ENCODE measurements around the gene GCC1.

Gene GCC1, protein sequence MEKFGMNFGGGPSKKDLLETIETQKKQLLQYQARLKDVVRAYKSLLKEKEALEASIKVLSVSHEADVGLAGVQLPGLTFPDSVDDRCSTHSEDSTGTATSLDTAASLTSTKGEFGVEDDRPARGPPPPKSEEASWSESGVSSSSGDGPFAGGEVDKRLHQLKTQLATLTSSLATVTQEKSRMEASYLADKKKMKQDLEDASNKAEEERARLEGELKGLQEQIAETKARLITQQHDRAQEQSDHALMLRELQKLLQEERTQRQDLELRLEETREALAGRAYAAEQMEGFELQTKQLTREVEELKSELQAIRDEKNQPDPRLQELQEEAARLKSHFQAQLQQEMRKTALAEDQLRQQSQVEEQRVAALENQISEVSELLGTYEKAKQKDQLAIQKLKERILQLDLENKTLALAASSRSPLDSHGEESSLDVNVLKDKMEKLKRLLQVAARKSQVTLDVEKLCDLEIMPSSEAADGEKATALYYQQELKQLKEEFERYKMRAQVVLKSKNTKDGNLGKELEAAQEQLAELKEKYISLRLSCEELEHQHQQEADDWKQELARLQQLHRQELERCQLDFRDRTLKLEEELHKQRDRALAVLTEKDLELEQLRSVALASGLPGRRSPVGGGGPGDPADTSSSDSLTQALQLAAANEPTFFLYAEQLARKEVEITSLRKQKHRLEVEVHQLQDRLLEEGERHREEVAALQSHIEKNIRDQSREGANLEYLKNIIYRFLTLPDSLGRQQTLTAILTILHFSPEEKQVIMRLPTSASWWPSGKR

DNA sequence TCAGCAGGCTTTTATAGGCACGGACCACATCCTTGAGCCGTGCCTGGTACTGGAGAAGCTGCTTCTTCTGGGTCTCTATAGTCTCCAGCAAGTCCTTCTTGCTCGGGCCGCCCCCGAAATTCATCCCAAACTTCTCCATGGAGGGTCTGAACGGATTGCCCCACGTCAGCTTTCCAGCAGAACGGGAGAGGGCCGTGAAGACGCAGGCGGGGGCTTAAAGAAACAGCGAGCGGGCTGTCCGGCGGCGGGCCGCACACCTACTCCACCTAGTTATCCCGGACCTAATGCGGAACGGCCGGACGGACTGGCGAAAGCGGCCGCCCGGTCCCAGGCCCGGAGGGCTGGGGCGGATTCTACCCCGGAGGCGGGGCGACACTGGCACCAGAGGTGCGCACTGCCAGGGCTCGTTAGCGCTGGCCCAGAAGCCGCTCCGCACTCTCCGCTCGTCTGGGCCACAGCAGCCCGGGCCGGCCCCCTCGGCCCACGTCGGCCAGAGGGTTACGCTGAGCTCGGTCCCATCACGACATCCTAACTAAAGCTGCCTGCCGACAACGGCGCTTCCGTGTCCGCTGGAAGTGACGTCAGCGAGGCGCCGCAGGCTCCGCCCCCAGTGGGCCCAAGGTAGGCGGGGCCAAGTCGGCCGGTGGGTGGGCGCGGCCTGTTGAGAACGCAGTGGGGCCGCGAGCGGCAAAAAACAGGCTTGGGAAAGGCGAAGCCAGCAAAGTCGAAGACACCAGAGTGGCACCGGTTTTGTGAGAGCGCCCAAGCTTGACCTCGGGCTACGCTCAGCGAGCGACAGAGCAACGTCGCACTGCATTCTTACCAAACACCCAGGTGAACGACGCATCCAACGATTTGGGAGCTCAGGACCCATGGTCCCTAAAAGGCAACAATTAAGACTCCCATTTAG lies at the start of gene GCC1:
Gene GCC1, minus strand, starts transcription at position 553 of the 910 bp plus-strand sequence. Its CDS starts 414 bp downstream, at position 139.
- peak; percentile 95 for DNase-seq

DNA sequence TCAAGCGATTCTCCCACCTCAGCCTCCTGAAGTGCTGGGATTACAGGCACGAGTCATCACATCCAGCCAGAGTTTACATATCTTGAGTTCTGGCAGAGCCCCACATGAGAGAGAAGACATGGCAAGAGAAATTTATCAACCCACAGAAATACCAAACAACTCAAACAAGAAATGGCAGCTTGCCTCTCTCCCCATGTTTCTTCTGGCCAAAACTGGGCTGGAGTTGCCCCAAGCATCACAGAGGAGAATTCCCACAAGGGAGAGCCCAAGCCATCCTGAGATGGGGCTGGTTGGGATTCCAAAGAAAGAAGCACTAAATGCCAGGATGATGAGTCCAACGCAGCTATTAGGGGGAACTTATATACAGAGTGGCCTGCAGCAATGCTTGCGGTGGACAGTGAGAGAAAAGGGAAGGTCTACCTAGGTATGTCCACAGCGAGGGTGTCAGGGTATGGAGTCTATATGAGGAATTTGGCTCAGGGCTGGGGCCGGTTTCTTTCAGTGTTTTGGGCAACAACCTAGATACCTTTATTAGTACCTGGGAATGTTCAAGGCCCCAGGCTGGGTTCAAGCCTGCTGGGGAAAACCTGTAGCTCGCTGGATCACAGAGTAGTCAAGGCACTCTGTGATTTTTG lies 47.0 kb upstream of the GCC1 start:
- no peak for DNase-seq

DNA sequence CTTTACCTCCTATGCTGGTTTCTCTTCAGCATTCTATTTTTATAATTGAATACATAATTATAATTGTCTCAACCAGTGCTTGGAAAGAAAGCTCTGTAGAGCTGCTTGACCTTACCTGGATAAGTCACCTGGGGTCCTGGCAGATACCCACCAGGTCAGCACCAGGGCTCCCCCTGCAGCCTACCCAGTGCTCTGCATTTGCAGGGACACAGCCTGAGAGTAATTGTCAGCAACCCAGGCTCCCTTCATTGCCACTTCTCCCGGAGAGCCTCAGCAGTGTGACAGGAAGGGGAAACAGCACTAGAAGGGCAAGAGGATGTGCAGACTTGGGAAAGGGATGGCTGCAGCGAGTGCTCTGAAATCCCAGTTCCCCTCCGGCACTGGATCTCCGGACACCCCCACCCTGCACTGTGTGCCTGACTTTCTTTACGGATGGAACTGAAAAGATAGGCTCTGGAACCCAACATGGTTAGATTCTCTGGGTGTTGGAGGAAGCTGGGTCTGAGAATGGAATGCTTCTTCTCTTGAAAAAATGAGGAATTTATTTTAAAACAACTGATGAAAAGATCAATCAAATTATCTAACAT lies 44.0 kb upstream of the GCC1 start:
- DNase-seq, result peak; percentile 34

DNA sequence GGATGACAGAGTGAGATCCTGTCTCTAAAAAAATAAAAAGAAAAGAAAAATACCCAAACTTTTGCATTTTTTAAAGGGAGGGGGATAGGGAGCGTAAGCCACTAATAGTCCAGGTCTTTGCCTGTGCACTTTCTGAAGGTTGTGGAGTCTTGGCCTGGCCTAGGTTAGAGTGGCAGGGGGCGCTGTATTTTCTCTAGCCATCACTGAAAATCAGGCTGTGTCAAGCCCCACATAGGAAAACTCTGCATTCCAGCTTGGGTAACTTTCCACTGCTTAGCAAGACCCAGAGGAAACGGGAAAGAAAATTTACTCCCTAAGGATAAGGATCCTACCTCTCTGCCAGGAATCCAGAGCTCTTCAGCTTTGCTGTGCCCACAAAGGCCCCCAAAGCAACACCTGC lies 43.0 kb upstream of the GCC1 start:
- DNase-seq, result no peak

DNA sequence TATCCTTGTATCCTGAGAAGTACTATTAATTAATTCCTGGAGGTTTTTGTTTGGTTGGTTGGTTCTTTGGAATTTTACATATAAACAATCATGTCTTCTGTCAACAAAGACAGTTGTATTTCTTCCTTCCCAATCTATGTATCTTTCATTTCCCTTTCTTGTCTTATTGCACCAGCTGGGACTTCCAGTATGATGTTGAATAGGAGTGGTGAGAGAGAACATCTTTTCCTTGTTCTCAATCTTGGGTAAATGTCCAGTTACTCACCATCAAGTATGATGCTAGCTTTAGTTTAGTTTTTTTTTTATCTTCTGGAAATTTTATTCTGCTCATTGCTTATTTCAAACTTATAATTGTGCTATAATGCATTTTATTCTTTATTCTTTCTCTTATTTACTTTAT lies 39.9 kb upstream of the GCC1 start:
- no peak for DNase-seq

DNA sequence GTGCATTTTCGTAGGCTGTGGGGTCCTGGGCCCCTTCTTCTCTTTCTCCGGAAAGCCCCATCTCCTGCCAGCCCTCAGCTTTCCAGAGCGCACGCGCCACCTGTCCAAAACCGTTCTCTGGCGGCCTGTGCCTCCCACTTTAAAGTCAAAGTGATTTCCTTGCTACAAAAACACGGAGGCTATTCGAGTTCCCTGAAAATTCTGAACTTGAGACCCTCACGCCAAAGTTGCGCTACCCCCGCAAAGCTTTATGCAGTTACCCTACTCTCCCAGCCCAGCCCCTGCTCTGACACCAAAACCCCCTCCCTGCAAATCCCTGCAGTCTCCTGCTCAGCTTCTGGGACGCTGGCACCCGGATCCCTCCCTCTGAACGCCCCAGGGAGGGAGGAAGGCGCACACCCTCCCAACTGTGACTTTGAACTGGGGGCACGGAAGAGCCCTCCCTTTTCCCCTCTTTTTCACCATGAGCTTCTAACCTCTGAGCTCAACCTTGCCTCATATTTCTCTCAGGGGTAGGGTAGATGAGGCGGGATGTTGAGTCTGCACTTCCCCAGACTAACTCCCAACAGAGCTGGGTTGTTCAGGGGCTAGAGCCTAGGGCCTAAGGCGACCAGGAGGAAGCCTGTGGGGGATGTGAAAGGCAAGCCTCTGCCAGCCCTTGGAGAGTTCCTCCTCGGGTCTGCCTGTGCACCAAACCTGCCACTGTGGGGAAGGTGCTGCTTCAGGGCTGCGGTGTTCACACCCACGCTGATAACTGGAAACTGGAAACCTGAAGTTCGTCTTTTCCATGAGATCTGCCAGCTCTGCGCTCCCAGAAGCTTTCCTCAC lies 35.2 kb upstream of the GCC1 start:
- DNase-seq, result no peak

DNA sequence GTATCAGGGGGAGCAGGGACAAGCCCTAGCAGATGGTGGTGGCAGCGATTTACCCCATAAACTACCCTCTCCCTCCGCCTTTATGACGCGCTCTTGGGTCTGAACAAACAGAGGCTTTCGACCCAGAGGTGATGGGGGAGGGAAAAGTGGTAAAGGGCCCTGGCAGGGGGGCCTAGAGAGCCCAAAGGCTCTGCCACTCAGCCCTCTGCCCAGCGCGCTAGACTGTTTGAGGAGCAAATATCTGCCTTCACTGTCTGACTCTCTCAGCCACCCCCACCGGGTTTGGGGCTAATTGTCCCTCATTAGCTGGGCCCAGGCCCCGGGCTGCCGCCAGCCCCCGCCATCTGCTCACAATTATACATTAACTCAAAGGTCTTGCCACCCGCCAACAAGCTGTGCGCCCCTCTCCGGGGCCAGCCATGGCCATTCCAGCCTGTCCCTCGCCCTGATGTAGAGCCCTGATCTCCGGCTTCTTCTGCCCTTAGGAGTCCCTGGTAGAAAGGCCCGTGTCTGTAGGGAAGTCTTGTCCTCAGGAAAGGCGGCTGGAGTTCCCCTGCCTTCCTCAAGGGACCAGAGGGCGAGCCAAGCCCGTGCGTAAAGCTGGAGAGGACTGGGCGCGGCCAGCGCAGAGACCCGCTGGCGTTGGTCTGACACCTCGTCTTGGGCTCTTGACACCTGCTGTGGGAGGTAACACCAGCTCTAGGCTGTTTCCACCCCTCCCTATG lies 34.4 kb upstream of the GCC1 start:
- DNase-seq, result no peak

DNA sequence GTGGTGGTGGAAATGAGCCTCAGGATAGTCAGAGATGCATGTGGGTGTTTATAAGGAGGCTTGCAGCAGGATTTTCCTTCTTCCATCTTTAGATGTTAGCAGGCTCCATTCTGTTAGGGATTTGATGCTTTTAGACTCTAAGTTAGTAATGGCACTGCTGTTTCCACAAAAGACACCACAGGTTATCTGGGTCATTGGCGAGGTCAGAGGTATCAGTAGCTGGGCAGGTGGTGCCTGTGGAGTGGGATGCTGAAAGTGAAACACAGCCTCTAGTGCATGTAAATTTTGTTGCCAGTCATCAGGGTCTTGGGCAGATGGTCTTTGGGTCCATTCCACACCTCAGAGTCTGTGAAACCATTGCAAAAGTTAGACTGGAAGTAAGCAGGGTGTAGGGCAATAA lies 33.4 kb upstream of the GCC1 start:
- no peak for DNase-seq

DNA sequence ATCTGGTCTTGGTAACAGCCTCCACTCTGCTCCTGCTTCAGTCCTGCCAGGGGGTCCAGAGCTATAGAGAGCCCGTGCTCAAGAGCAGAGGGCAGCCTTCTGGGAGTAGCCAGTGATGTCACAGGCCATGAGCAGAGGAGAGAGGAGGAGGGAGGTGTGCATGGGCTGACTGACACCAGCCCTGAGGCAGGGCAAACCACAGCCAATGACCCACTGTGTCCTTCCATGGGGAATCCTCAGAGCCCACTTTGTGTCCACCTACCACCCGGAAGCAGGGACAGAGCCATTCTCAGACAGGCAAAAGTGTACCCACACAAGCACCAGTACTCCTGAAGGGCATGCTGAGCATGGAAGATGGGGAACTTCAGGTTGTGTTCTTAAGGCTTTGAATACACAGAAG lies 32.6 kb upstream of the GCC1 start, which contains the start of gene PAX4:
Gene PAX4, minus strand, starts transcription at position 101 of the 400 bp plus-strand sequence. CDS start 2,214 bp downstream, outside the sequence.
- no peak for DNase-seq

DNA sequence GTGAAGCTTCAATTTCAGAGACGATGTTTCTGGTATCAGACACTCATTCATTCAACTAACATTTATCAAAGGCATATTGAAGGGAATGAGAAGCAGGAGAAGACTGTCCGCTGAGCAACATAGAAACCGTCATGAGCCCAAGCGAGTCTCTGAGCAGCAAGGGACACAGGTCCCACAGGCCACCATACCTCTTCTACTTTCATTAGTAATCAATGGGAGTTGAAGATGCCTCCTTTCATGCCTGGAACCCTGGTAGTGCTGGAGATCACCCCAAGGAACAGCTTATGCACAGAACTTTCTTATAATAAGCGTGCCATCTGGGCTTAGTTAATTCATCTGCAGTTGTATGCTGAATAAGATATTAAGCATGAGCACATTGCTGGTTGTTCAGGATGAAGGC lies 31.3 kb upstream of the GCC1 start:
- DNase-seq, result no peak

DNA sequence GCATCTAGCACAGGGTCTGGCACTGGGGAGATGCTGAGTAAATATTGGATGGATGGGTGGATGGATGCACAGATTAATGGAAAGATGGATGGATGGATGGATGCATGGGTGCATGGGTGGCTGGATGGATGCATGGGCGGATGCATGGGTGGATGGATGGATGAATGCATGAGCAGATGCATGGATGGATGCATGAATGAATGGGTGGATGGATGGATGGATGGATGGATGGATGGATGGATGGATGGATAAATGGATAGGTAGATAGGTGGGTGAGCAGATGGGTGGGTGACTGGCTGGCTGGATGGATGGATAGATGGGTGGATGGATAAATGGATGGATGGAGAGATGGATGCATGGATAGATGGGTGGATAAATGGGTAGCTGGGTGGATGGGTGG lies 26.9 kb upstream of the GCC1 start:
- DNase-seq, result no peak

DNA sequence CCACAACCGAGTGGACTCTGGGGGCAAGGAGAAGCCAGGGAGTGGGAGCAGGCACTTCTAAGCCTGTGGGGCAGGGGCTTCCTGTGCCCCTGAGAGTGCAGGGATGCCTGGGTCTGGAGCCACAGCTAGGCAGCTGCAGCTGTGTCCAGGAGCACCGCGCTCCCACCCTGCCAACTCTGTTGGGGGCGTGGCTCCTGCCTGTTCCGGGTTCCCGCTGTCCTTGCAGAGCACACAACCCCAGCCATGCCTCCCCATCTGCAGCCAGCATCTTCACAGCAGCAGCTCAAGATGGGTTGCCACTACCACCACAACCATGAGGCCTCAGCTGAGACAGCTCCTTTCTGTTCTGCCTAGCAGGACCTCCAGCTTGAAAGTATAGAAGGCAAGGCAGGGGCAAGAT lies 23.9 kb upstream of the GCC1 start:
- DNase-seq, result no peak

DNA sequence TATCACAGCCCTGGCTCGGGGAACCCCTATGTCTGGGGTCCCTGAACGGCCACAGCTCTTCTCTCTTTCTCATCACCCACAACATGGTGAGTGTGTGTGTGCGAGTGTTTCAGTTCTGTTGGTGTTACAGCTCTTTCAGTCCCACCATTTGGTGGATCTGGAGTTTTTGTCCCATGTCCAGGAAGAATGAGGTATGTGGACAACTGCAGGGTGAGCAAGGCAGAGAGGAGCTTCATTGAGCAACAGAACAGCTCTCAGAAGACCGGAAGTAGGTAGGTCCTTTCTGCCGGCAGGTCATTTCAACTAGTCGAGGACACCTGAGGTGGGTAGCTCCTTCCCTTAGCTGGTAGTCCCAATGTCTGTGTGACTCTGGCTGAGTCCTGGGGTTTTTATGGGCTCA lies 23.1 kb upstream of the GCC1 start:
- no peak for DNase-seq

DNA sequence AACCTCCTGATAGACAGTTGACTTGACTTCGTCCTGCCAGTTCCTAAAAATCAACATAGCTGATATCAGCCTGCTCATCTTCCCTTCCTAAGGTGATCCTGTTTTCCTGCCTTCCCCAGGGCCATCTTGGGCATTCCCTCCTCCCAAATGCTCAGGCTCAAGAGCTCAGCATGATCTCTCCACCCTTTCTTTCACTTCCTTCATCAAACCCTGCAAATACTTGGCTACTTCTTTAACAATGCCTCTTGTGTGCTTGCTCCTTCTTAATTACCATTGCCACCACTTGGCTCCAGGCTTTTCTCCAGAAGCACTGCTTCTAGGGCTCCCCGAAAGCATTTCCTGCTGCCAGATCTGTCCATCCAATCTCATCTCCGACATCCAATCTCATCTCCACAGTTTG lies 15.5 kb upstream of the GCC1 start:
- no peak for DNase-seq

DNA sequence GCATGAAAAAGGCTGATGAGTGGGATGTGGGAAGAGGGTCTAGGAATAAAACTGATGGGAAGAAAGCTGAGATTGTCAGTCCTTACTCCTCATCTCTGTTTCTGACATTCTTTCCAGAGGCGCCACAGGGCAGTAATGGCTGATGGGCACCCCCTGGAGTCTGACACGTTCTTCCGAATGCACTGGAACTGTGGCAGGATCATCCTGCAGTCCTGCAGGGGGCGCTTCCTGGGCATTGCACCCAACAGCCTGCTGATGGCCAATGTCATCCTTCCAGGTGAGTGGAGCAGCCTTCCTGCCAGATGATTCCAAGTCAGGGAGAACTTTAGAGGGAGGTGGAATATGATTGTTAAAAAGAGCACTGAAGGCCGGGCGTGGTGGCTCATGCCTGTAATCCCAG lies 12.9 kb upstream of the GCC1 start:
- DNase-seq, result no peak

DNA sequence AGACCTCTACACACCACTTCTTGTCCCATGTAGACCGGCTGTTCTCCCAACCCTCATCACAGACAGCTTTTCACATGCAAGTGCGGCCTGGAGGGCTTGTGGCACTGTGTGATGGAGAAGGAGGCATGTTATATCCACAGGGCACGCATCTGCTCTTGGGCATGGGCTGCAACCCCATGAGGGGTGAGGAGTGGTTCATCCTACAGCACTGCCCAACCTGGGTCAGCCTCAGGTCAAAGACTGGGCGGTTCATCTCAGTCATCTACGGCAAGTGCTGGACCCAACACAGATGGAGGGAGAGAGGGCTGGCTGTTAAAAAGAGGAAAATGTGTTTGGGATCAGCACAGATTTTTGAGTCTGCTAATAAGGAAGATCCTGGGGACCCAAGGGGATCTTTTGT lies 10.3 kb upstream of the GCC1 start:
- DNase-seq, result no peak

DNA sequence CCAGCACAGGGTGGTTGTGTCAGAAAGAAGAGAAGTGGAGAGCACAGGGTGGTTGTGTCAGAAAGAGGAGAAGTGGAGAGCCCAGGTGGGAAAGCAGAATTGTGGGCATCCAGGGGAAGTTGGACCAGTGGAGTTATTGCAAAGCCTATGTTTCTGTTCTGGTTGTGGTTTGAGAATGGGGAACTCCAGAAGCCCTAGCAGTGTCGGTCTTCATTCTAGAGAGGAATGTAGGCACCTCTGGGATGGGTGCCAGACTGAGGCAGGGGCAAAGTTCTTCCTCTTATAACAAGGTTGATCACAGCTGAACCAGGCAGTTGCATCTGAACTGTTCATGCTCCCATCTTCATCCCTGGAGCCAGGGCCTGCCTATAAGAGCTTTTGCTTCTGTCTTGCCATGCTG lies 9.1 kb upstream of the GCC1 start:
- DNase-seq, result peak; percentile 12

DNA sequence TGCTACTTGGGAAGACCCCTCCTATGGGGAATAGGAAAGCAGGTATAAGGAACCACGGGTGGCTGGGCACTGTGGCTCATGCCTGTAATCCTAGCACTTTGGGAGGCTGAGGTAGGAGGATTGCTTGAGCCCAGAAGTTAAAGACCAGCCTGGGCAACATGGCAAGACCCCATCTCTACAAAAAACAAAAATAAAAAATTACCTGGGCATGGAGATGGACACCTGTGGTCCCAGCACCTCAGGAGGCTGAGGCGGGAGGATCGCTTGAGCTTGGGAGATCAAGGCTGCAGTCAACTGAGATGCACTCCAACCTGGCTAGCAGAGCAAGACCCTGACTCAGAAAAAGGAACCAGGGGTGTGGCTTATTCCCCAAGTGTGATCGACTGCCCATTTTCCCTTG lies 7.2 kb upstream of the GCC1 start:
- no peak for DNase-seq

DNA sequence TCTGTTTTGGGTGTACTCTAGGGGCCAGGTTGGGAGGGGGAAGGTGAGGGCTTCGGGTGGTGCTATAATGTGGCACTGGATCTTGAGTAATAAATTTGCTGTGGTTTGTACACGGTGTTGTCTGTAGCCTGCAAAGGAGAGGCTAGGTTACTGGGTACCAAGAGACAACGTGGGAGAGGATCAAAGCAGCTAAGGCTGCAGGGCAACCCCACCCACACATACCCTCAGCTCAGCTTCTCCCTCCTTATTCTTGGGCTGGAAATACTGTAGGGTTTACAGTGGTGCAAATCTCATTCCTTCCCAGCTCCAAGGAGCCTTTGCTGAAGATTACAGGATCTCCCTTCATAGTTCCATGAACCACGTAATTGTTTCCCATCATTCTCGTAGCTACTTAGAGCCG lies 6.2 kb upstream of the GCC1 start:
- no peak for DNase-seq

DNA sequence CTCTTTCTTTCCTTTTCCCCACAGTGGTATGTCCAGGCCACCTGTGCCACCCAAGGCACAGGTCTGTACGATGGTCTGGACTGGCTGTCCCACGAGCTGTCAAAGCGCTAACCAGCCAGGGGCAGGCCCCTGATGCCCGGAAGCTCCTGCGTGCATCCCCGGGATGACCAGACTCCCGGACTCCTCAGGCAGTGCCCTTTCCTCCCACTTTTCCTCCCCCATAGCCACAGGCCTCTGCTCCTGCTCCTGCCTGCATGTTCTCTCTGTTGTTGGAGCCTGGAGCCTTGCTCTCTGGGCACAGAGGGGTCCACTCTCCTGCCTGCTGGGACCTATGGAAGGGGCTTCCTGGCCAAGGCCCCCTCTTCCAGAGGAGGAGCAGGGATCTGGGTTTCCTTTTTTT lies 5.8 kb upstream of the GCC1 start:
- no peak for DNase-seq

DNA sequence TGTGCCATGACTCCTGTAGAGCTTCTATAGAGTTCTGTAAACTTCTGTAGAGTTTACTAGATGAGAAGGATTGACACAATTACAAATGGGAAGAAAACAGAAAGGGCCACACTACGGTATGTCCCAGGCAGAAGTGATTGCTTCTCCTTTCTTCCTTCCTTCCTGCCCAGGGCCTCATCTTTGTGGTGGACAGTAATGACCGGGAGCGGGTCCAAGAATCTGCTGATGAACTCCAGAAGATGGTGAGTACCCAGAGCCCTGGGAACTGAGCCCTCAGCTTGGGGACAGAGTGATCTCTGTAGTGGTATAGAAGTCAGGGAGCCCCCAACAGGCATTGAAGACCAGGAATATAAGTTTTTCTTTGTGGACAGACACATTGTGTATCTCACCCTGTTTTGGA lies 4.5 kb upstream of the GCC1 start:
- DNase-seq, result no peak

Measured in CD4-positive, alpha-beta T cell treated with Interleukin-21 for 1 hour (primary cell).